ENCODE data around the gene WFDC9.
"Not testable (repeated sequence)": the region's sequence is repeated elsewhere in the genome, so short reads cannot be mapped to it uniquely, and the experiment has no call there.

The WFDC9 gene

DNA sequence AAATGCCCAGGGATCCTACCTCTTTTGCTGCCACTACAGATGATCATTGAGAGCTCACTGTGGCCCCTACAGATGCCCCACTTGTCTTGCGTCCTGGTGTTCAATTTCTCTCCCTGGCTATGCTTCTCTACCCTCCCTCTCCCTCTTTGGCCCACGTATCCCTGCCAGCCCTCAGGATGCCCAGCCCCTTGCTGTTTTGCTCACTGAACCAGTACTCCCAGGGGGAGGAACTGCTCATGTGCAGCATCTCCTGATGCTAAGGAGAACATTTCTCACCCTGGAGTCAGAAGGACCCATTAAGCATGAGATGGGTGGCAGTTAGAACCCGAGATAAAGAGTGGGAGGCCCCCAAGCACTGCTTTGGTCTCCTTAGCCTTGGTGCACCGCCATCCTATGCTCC, at the start of gene WFDC9:
WFDC9 (minus strand) TSS at position 101 of the 400 bp plus-strand sequence. CDS start 21,103 bp downstream, outside the sequence.
- DNase-seq (ENCODE audit: low read depth in 1 of 2, low spot score in 1 of 2) = no peak
- TF ChIP-seq JUND (IDR thresholded peaks at IDR 0.05; ENCODE audit: low read depth) = no peak
- in situ Hi-C loops (cut with HindIII; ENCODE audit: low pct_unique_long_range_greater_than_20kb, low sequenced_read_pairs) = no loop called here

DNA sequence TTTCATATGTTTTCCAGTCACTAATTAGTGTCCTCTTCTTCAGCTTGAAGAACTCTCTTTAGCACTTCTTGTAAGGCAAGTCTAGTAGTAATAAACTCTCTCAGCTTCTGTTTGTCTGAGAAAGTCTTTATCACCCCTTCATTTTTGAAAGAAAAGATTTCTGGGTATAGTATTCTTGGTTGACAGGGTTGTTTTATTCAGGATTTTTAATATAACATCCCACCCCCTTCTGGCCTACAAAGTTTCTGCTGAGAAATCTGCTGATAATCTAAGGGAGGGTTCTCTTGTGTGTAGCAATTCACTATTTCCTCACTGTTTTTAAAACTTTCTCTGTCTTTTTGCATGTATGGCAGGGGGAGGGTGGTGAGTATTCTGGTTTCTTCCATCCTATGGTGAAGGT, 48.6 kb upstream of the WFDC9 start:
- in situ Hi-C loops (cut with HindIII; ENCODE audit: low pct_unique_long_range_greater_than_20kb, low sequenced_read_pairs) = no loop called here
- DNase-seq (ENCODE audit: low read depth in 1 of 2, low spot score in 1 of 2) = no peak
- no peak for TF ChIP-seq JUND (IDR thresholded peaks at IDR 0.05; ENCODE audit: low read depth)

DNA sequence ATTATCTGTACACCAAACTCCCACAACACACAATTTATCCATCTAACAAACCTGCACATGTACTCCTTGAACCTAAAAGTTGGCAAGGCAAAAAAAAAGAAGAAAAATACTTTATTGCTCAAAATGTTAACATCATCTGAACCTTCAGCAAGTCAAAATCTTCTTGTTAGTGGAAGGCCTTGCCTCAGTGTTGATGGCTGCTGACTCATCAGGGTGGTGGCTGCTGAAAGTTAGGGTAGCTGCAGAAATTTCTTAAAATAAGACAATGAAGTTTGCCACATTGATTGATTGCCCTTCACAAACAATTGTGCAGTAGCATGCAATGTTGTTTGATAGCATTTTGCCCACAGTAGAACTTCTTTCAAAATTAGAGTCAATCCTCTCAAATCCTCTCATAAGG, 41.7 kb upstream of the WFDC9 start:
- in situ Hi-C loops (cut with HindIII; ENCODE audit: low pct_unique_long_range_greater_than_20kb, low sequenced_read_pairs) = no loop called here
- no peak for TF ChIP-seq JUND (IDR thresholded peaks at IDR 0.05; ENCODE audit: low read depth)
- no peak for DNase-seq (ENCODE audit: low read depth in 1 of 2, low spot score in 1 of 2)

DNA sequence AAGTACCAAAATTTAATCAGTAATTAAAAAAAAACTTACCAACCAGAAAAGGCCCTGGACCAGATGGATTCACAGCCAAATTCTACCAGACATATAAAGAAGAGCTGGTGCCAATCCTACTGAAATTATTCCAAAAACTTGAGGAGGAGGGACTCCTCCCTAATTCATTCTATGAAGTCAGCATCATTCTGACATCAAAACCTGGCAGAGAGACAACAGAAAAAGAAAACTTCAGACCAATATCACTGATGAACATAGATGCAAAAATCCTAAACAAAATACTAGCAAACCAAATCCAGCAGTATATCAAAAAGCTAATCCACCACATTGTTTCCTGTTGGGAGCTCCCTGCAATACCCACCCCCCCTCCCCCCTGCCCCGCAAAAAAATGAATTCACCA, 39.1 kb upstream of the WFDC9 start, which contains the start of gene WFDC11:
WFDC11 (minus strand) TSS at position 101 of the 400 bp plus-strand sequence. CDS start 19,639 bp downstream, outside the sequence.
- TF ChIP-seq JUND (IDR thresholded peaks at IDR 0.05; ENCODE audit: low read depth) = no peak
- in situ Hi-C loops (cut with HindIII; ENCODE audit: low pct_unique_long_range_greater_than_20kb, low sequenced_read_pairs) = no loop called here
- no peak for DNase-seq (ENCODE audit: low read depth in 1 of 2, low spot score in 1 of 2)

DNA sequence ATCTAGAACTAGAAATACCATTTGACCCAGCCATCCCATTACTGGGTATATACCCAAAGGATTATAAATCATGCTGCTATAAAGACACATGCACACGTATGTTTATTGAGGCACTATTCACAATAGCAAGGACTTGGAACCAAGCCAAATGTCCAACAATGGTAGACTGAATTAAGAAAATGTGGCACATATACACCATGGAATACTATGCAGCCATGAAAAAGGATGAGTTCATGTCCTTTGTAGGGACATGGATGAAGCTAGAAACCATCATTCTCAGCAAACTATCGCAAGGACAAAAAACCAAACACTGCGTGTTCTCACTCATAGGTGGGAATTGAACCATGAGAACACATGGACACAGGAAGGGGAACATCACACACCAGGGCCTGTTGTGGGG, 26.0 kb upstream of the WFDC9 start:
- in situ Hi-C loops (cut with HindIII; ENCODE audit: low pct_unique_long_range_greater_than_20kb, low sequenced_read_pairs) = not testable (repeated sequence)

DNA sequence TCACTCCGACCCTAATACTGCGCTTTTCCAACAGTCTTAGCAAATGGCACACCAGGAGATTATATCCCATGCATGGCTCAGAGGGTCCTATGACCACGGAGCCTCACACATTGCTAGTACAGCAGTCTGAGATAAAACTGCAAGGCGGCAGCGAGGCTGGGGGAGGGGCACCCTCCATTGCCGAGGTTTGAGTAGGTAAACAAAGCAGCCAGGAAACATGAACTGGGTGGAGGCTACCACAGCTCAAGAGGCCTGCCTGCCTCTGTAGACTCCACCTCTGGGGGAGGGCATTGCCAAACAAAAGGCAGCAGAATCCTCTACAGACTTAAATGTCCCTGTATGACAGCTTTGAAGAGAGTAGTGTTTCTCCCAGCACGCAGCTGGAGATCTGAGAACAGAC, 20.6 kb upstream of the WFDC9 start:
- in situ Hi-C loops (cut with HindIII; ENCODE audit: low pct_unique_long_range_greater_than_20kb, low sequenced_read_pairs) = not testable (repeated sequence)
- peak in 1 of 2 experiments; percentile 74 for DNase-seq (ENCODE audit: low read depth in 1 of 2, low spot score in 1 of 2)

More for the DNA sequence above, 26.0 kb upstream of the WFDC9 start:
- not testable (repeated sequence) for DNase-seq (ENCODE audit: low read depth in 1 of 2, low spot score in 1 of 2)

DNA sequence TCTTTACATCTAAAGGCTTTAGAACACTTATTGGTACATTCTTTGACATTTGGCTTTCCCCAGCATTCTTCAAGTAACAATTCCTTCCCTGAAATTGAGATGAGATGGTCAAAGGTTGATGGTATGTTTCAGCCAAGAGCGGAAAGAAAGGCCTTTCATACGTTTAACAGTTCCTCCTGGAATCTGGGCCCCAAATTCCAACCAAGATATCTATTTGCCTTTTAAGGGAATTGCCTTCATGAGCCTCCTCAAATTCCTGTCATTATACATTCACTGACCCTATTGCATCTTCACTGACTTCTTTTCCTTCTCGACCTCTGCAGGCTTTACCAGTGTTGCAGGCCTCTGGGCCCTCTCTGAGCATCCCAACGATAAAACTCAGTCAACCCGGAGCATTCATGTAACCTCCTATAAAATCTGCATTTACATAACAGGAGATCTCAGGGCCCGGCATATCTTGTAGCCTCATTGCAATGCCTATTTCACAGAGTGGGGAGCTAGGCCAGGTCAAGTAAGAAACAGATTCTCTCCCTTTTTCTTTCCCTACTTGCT, 18.3 kb upstream of the WFDC9 start:
- in situ Hi-C loops (cut with HindIII; ENCODE audit: low pct_unique_long_range_greater_than_20kb, low sequenced_read_pairs) = no loop called here
- no peak for TF ChIP-seq JUND (IDR thresholded peaks at IDR 0.05; ENCODE audit: low read depth)
- DNase-seq (ENCODE audit: low read depth in 1 of 2, low spot score in 1 of 2) = no peak

DNA sequence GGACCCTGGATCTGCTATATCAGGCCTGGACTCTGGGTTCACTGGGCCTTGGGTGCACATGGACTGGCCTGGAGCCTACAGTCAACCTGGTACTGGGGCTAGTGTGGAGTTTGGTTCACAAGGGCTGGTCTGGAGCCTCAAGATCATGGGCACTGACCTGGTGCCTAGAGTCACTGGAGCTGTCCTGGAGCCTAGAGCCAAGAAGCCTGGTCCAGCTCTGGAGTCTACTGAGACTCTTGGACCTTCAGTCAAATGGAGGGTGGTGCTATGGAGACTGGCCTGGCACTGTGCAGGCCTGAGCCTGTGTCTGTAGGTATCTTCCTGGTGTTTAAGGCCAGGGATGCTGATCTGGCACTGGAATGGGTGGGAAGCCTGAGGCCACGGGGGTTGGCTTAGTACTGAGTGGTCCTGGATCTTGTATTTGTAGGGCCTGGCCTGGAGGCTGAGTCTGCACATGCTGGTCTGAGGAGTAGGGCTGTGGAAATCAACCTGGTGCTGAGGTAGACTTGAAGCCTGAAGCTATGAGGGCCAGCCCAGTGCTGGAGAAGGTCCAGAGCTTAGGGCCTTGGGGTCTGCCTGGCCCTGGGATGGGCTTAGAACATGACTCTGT, 16.5 kb upstream of the WFDC9 start:
- no peak for TF ChIP-seq JUND (IDR thresholded peaks at IDR 0.05; ENCODE audit: low read depth)
- DNase-seq (ENCODE audit: low read depth in 1 of 2, low spot score in 1 of 2) = no peak
- in situ Hi-C loops (cut with HindIII; ENCODE audit: low pct_unique_long_range_greater_than_20kb, low sequenced_read_pairs) = no loop called here

DNA sequence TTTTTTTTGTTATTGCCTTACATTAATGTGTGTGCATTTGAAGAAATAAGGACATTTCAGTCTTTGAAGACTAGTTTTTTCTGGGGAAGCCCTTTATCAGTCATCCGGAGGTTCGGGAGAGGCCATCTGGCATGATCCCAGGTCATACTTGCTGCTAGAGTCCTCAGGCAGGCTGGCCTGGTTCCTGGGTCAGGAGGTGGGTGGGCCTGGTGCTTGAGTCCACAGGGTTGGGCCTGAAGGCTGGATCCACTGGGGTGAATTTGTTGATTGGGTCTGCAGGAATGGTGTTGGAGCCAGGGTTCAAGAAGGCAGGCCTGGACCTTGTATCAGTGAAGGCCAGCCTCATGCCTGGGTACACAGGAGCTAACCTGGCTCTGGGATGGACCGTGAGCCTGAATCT, 15.8 kb upstream of the WFDC9 start:
- TF ChIP-seq JUND (IDR thresholded peaks at IDR 0.05; ENCODE audit: low read depth) = no peak
- in situ Hi-C loops (cut with HindIII; ENCODE audit: low pct_unique_long_range_greater_than_20kb, low sequenced_read_pairs) = no loop called here
- no peak for DNase-seq (ENCODE audit: low read depth in 1 of 2, low spot score in 1 of 2)

DNA sequence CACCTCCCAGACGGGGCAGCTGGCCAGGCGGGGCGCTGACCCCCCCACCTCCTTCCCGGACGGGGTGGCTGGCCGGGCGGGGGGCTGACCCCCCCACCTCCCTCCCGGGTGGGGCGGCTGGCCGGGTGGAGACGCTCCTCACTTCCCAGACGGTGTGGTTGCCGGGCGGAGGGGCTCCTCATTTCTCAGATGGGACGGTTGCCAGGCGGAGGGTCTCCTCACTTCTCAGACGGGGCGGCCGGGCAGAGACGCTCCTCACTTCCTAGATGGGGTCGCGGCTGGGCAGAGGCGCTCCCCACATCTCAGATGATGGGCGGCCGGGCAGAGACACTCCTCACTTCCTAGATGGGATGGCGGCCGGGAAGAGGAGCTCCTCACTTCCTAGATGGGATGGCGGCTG, 14.8 kb upstream of the WFDC9 start:
- in situ Hi-C loops (cut with HindIII; ENCODE audit: low pct_unique_long_range_greater_than_20kb, low sequenced_read_pairs); DNase-seq (ENCODE audit: low read depth in 1 of 2, low spot score in 1 of 2): not testable (repeated sequence)

DNA sequence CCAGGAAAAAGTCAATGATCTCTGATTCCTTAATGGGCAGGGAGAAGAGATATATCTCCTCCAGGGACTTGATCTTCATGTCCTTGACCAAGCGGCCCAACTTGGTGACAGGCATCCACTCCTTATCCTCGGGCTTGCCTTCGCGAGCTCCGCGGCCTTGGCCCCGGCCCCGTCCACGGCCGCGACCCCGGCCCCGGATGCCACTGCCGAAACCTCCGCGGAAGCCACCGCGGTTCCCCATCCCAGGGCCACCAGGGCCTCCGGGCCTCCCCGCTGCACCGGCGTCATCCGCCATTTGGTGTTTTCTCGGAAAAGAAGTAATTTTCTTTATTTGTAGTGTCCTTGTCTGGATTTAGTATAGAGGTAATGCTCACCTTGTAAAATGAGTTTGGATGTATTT, 10.0 kb upstream of the WFDC9 start:
- DNase-seq (ENCODE audit: low read depth in 1 of 2, low spot score in 1 of 2); in situ Hi-C loops (cut with HindIII; ENCODE audit: low pct_unique_long_range_greater_than_20kb, low sequenced_read_pairs): not testable (repeated sequence)

DNA sequence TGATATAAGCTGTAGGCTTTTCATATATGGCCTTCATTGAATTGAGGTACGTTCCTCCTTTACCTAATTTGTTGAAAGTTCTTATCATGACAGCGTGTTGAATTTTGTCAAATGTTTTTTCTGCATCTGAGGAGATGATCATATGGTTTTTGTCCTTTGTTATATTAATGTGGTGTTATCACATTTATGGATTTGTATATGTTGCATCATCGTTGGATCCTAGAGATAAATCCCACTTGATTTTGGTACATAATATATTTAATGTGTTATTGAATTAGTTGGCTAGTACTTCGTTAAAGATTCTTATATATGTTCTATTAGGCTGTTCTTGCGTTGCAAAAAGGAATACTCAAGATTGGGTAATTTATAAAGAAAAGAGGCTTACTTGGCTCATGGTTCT, 8.6 kb upstream of the WFDC9 start:
- in situ Hi-C loops (cut with HindIII; ENCODE audit: low pct_unique_long_range_greater_than_20kb, low sequenced_read_pairs) = no loop called here
- no peak for TF ChIP-seq JUND (IDR thresholded peaks at IDR 0.05; ENCODE audit: low read depth)
- no peak for DNase-seq (ENCODE audit: low read depth in 1 of 2, low spot score in 1 of 2)

DNA sequence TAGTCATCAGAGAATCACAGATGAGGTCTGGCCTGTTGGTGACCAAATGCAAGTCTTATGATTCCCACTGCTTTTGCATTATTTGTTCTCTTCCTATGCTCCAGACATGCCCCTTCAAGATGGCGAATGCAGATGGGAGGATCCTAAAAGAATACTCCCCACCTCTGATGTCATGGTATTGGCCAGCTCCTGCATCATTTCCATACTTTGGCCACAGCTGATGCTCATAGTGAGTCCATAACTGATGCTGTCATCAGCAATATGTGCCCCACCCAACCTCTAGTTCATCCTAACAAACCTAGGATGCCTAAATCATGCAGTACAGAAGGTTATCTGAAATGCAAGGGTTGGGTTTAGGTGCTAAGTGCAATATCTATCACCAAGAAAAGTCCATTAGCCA, 5.4 kb upstream of the WFDC9 start:
- in situ Hi-C loops (cut with HindIII; ENCODE audit: low pct_unique_long_range_greater_than_20kb, low sequenced_read_pairs) = no loop called here
- DNase-seq (ENCODE audit: low read depth in 1 of 2, low spot score in 1 of 2) = no peak
- TF ChIP-seq JUND (IDR thresholded peaks at IDR 0.05; ENCODE audit: low read depth) = no peak

DNA sequence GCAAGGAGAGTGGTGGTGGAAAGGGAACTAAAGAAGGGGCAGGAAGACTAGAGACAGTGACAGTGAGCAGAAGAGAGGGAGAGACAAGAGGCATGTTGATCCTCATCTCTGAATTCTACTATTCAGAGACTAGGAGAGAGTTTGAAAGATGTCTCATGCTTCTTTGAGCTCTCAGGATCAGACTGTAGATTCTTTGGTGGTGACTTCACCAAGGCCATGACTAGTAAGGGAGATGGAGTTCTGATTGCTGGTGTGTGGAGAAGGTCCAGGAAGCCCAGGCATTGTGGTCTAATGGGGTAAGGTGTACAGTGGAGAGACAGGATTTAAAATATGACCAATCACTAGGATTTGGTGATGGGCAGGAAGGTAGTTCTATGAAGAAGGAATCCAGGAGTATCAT, 713 bp downstream of the WFDC9 start:
- in situ Hi-C loops (cut with HindIII; ENCODE audit: low pct_unique_long_range_greater_than_20kb, low sequenced_read_pairs) = no loop called here
- DNase-seq (ENCODE audit: low read depth in 1 of 2, low spot score in 1 of 2) = no peak
- no peak for TF ChIP-seq JUND (IDR thresholded peaks at IDR 0.05; ENCODE audit: low read depth)

Measured in T47D (cell line).